CD4-positive, alpha-beta T cell (primary cell): ENCODE measurements around the gene MARS2. TPM values are rescaled to one million over a fixed set of nuclear protein-coding genes. Genes with fewer than 3 reads are reported as not detected.

ENCODE experiments used
- ATAC-seq: fragments of 200-7000 bp; cut with Tn5 transposase; one replicate; pipeline ENCODE4 v1.10.0; 2022; ENCODE audit warnings: mild to moderate bottlenecking; ENCODE audit not compliant: poor library complexity
- CTCF ChIA-PET: fragments of 350-600 bp; sonication (Branson Sonifier 250); formaldehyde crosslinking; loops from one replicate; lab custom pipeline; 2021; ENCODE audit warnings: antibody characterized with exemption, inconsistent platforms; lab: Charles Lee
- POLR2A ChIA-PET: fragments of 350-600 bp; sonication (Branson Sonifier 250); formaldehyde crosslinking; loops from one replicate; lab custom pipeline; 2021; ENCODE audit warnings: antibody characterized with exemption, inconsistent platforms; lab: Charles Lee
- DNase-seq, 14 experiments: peaks; one replicate each; pipeline ENCODE4 v3.0.0-alpha.2; 2013 to 2020; ENCODE audit warnings: mixed read lengths in 2 of 14
- H3K27ac ChIP-seq, 2 donors: one replicate each; pipeline versions ENCODE4 v1.5.1 to v1.7.0; 2013; ENCODE audit warnings: low read length in 2 of 2, low read depth in 1 of 2, mild to moderate bottlenecking in 1 of 2
- H3K27me3 ChIP-seq, 2 experiments: 1 replicate in 1 of 2; 2 replicates in 1 of 2; pipeline versions ENCODE4 v1.6.1 to v1.7.0; 2013; ENCODE audit warnings: low read length in 2 of 2, control low read depth in 1 of 2, mild to moderate bottlenecking in 1 of 2, moderate library complexity in 1 of 2; ENCODE audit not compliant: insufficient read depth in 2 of 2, control insufficient read depth in 1 of 2
- H3K36me3 ChIP-seq: one replicate; pipeline ENCODE4 v1.6.1; 2013; ENCODE audit warnings: low read length, control low read depth; ENCODE audit not compliant: insufficient read depth
- H3K4me1 ChIP-seq: one replicate; pipeline ENCODE4 v1.6.1; 2013; ENCODE audit warnings: low read length, control low read depth; ENCODE audit not compliant: insufficient read depth
- H3K4me3 ChIP-seq: one replicate; pipeline ENCODE4 v1.5.1; 2013; ENCODE audit warnings: mild to moderate bottlenecking, low read length, moderate library complexity
- H3K9me3 ChIP-seq, 2 experiments: 1 replicate in 1 of 2; 2 replicates in 1 of 2; pipeline versions ENCODE4 v1.6.1 to v1.7.0; 2013; ENCODE audit warnings: low read length in 2 of 2, mild to moderate bottlenecking in 2 of 2, control low read depth in 1 of 2, moderate library complexity in 1 of 2; ENCODE audit not compliant: control insufficient read depth in 1 of 2, insufficient read depth in 1 of 2
- H3K27ac Mint-ChIP-seq: one replicate; pipeline ENCODE4 v1.8.0; 2020; ENCODE audit warnings: mixed read lengths
- H3K27me3 Mint-ChIP-seq: one replicate; pipeline ENCODE4 v1.8.0; 2021; ENCODE audit warnings: mixed read lengths
- H3K36me3 Mint-ChIP-seq: one replicate; pipeline ENCODE4 v1.8.0; 2021; ENCODE audit warnings: low read depth, mixed read lengths
- H3K4me1 Mint-ChIP-seq: one replicate; pipeline ENCODE4 v1.8.0; 2021; ENCODE audit warnings: low read depth, mixed read lengths
- H3K4me3 Mint-ChIP-seq: one replicate; pipeline ENCODE4 v1.8.0; 2020; ENCODE audit warnings: mild to moderate bottlenecking, mixed read lengths
- H3K9me3 Mint-ChIP-seq: one replicate; pipeline ENCODE4 v1.8.0; 2020; ENCODE audit warnings: mixed read lengths
- CTCF ChIP-seq: fragments of 200-600 bp; IDR thresholded peaks from one replicate; pipeline ENCODE4 v1.8.0; 2022; ENCODE audit warnings: antibody characterized with exemption, mild to moderate bottlenecking
- intact Hi-C, 2 experiments: fragments of 100-400 bp; cut with DNase I in 1 of 2; cut with micrococcal nuclease in 1 of 2; formaldehyde crosslinking; loops; one replicate each; pipeline versions ENCODE4 v1.15.1 to v1.9.0; 2023 to 2025; cut with DNase I, micrococcal nuclease
- polyA plus RNA-seq, 2 donors: library from polyadenylated mRNA; unstranded; fragments of 120-200 nt; gene quantifications; one replicate each; pipeline ENCODE4 v1.2.1, GENCODE V29; 2013
- total RNA-seq, 174 experiments: library from RNA in 2 of 174; stranded (reverse) in 2 of 174; gene quantifications; one replicate each; pipeline ENCODE4 v1.2.3 and lab custom pipeline; 2021 to 2026

MARS2 gene
- total RNA-seq: 1 to 10 TPM; 7.2 to 7.8 TPM
- polyA plus RNA-seq (2013, experiment 1 of 2): 10.1 TPM
- 8.0 TPM for polyA plus RNA-seq (2013, experiment 2 of 2)
- total RNA-seq (lab: John Stamatoyannopoulos, UW): 14.0 to 137 (median 26.4) reads per million in 172 experiments

DNA sequence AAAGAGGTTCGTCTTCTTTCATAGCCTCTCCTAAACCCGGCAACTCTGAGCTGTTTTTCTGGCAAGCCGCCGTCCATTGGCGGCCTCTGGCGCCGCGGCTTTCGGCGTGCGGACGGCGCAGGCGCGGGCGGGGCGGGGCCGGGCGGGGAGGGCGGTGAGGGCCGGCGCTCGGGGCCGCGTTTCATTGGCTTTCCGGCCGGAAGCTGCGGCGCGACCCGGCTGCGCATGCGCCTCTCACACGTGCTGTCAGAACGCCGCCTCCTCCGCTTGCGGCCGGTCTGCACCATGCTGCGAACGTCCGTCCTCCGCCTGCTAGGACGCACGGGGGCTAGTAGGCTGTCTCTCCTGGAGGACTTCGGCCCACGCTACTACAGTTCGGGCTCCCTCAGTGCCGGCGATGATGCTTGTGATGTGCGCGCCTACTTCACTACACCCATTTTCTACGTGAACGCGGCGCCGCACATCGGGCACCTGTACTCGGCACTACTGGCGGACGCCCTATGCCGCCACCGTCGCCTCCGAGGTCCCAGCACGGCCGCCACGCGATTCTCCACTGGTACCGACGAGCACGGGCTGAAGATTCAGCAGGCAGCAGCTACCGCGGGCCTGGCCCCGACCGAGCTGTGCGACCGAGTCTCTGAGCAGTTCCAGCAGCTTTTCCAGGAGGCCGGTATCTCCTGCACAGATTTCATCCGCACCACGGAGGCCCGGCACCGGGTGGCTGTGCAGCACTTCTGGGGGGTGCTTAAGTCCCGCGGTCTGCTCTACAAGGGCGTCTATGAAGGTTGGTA lies at the start of gene MARS2:
Gene MARS2, plus strand, starts transcription at position 249 of the 791 bp plus-strand sequence. Its CDS starts 37 bp downstream, at position 286.
- H3K4me3 ChIP-seq: peak within 1 kb of the TSS; percentile 99
- intact Hi-C loops: loop anchor here in 1 of 2 experiments (5.0 to 10.0 kb wide), 9 partner anchors 72 to 1759 kb away; partner anchors contain the start of genes C2orf66, CCDC150, HSPD1 and MOB4
- peaks cover 49% of the 10 kb centered on the region for H3K4me1 Mint-ChIP-seq
- ATAC-seq (peak; percentile 80), DNase-seq (peak; percentile 84 to 98 (median 92))
- no peaks in the 10 kb centered on the region for H3K9me3 Mint-ChIP-seq
- POLR2A ChIA-PET: interaction anchor here (0.8 to 2.9 kb wide), 13 partner anchors 11 to 420 kb away, joined by 3 to 26 read pairs (median 5); partner anchors contain the start of genes COQ10B, HSPD1, HSPE1 and MOB4
- H3K9me3 ChIP-seq: no peaks in the 10 kb centered on the region
- peaks cover 17% of the 10 kb centered on the region for H3K36me3 Mint-ChIP-seq
- H3K27ac Mint-ChIP-seq: peak within 1 kb of the TSS; percentile 90
- peaks cover 6% of the 10 kb centered on the region for H3K36me3 ChIP-seq
- H3K4me1 ChIP-seq: peaks cover 34% of the 10 kb centered on the region
- H3K27ac ChIP-seq: peak within 1 kb of the TSS; percentile 86 to 88
- TF ChIP-seq CTCF: no peak
- peak within 1 kb of the TSS; percentile 86 for H3K4me3 Mint-ChIP-seq
- H3K27me3 ChIP-seq: peaks cover 0 to 6% of the 10 kb centered on the region in 2 experiments
- H3K27me3 Mint-ChIP-seq: no peaks in the 10 kb centered on the region
- CTCF ChIA-PET: interaction anchor here (0.8 to 0.9 kb wide), 2 partner anchors 11 to 274 kb away, joined by 3 read pairs; no protein-coding TSS in a partner anchor

GRCh38 chr2:197657562-197657961 lies 47.6 kb upstream of the MARS2 start:
- no peaks in the 10 kb centered on the region for H3K9me3 ChIP-seq
- H3K4me1 ChIP-seq: no peaks in the 10 kb centered on the region
- H3K27ac ChIP-seq: no peak overlapping the region
- ATAC-seq: no peak
- H3K4me3 ChIP-seq: no peak overlapping the region
- no peaks in the 10 kb centered on the region for H3K9me3 Mint-ChIP-seq
- H3K27me3 Mint-ChIP-seq: no peaks in the 10 kb centered on the region
- no peak overlapping the region for H3K4me3 Mint-ChIP-seq
- ChIA-PET POLR2A (no interaction called here), CTCF (interaction anchor here (1.3 kb wide), 1 partner anchor 12 kb away, joined by 4 read pairs; no protein-coding TSS in a partner anchor)
- intact Hi-C loops: no loop called here
- DNase-seq: no peak
- H3K27ac Mint-ChIP-seq: no peak overlapping the region
- no peaks in the 10 kb centered on the region for H3K27me3 ChIP-seq
- no peaks in the 10 kb centered on the region for H3K36me3 Mint-ChIP-seq
- no peaks in the 10 kb centered on the region for H3K36me3 ChIP-seq
- H3K4me1 Mint-ChIP-seq: no peaks in the 10 kb centered on the region
- TF ChIP-seq CTCF: no peak

- no peak for TF ChIP-seq CTCF
- intact Hi-C loops: no loop called here
- DNase-seq (peak in 1 of 14 experiments; percentile 0), ATAC-seq (no peak)
- Mint-ChIP-seq H3K27ac (no peak overlapping the region), H3K4me1 (no peaks in the 10 kb centered on the region), H3K4me3 (no peak overlapping the region), H3K27me3 (no peaks in the 10 kb centered on the region), H3K9me3 (peaks cover 5% of the 10 kb centered on the region), H3K36me3 (peaks cover 4% of the 10 kb centered on the region)
- Histone ChIP-seq H3K9me3 (peaks cover 3 to 5% of the 10 kb centered on the region in 2 experiments), H3K4me1 (no peaks in the 10 kb centered on the region), H3K36me3 (no peaks in the 10 kb centered on the region), H3K27me3 (no peaks in the 10 kb centered on the region), H3K4me3 (no peak overlapping the region), H3K27ac (no peak overlapping the region)
- ChIA-PET POLR2A (no interaction called here), CTCF (no interaction called here)
These were observed 43.5 kb upstream of the MARS2 start for GRCh38 chr2:197661626-197662025.
